Smooth muscle cell of the brain vasculature (primary cell): ENCODE results near the gene POP4.
A peak's percentile ranks its signal among the peaks of the same experiment; 100 is the strongest.
"Not testable (repeated sequence)": the region's sequence is repeated elsewhere in the genome, so short reads cannot be mapped to it uniquely, and the experiment has no call there.

ENCODE experiments used
- DNase-seq: peaks from one replicate; pipeline ENCODE4 v3.0.0-alpha.2; 2012; ENCODE audit warnings: low read depth, low spot score

Gene POP4

DNA sequence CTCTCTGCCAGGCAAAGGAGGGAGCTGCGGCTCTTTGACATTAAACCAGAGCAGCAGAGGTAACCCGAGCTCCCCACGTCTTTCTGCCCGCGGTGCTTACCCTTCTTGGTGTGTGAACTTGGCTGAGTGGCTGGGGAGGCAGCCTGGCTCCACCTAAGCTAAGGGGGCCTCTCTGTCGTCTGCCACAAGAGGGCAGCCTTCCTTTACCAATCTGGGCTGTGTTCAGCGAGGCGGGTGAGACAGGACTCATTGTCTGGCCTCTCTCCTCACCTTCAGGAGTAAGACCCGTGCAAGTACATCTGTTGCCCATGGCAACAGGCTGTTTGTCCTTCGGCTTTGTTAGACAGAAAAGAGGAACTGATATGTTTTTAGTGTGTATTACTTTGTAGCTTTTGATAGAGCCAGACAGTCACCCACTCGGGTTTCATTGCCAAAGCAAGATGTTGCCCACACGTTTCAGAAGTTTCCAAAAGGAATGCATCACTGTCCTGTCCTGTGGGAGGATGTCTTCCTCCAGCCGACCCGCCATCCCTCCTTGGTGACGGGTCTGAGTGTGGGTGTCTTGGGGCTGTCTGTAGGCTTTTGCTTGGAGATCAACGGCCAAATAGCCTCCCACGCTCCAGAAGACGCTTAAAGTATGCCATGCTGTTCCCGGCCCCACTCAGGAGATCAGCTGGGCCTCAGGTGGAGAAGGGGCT lies 4.6 kb downstream of the POP4 start:
- DNase-seq: peak; percentile 56

DNA sequence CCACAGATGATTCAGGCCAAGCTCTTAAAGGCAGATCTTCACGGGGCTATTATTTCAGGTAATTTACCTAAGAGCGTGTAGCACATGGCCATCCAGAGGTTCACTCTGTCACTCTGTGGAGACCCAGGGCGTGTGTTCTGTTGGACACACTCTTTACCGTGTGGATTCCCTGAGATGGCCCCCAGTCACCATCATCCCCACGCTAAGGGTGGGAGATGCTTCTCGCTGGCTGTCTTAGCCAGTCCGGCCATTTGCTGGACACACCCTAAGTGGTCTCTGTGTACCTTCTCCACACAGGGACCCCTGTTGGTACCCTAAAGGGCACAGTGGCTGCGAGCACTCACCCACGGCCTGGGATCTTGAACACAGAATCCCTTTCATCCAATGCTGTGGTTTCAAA lies 6.0 kb downstream of the POP4 start:
- no peak for DNase-seq

DNA sequence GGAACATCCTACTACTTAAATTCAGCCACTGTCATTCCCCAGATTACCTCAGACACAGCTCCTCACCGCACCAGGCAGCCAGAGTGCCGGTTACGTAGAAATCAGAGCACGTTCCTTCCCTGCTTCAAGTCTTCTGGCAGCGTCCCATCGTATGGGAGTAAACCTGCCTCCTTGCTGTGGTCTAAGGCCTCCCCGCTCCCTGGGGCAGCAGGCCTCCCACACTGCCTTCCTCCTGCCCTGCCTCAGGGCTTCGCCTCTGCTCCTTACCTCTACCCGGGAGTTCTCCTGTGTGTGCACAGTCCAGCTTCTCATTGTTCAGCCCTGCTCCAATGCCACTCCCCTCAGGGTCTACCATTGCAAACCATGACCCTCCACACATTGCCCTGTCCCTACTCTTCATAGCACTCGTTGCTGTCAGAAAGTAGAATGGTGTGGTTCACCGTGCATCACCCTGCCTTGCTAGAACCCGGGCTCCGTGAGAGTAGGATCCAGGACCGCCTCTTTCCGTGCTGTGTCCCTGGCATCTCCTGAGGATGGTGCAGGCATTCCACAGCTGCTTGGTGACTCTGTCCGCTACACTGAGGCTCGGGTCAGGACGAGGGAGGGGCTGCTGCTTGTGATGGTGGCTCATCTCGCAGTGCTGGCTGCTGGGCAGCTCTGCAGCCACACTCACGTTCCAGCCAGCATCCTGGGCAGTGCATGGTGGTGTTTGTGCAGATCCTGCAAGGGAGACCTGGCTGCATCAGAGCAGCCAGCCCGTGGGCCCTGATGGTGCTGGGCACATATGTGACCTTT lies 6.9 kb downstream of the POP4 start:
- no peak for DNase-seq

DNA sequence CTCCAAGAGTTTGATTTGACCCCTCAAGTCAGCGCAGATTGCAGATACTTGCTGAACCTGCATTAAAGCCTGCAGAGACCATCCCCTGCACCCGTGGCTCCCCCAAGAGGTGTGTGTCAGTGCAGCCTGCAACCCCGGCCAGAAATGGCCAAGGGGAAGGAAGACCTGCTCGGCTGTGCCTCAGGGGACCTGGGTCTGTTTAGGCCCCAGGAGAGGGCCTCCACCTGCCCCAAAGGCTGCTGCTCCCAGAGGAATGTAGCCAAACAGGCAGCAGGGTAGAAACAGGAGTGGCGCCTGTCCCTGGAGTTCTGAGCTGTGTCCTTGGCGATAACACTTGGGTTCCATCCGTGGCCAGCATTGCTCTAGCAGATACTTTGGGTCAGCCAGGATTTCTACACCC lies 8.0 kb downstream of the POP4 start:
- DNase-seq: no peak

DNA sequence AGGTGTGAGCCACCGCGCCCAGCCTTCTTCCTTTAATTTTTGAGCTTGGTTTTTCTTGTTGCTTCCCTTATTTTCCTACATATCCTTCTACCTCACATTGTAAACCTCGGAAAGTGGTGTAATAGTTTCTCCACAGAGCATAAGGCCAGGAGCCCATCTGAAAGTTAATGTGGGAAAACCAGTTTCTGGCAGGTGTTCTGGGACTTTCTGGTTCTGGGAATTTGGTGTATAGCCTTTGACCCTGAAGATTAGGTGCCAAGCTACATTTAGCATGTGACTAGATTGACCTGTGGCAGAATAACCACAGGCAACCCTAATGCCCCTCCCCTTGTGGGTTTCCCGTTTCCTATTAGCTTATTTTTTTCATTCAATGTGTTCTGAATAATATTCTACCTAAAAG lies 8.7 kb downstream of the POP4 start:
- DNase-seq: no peak

DNA sequence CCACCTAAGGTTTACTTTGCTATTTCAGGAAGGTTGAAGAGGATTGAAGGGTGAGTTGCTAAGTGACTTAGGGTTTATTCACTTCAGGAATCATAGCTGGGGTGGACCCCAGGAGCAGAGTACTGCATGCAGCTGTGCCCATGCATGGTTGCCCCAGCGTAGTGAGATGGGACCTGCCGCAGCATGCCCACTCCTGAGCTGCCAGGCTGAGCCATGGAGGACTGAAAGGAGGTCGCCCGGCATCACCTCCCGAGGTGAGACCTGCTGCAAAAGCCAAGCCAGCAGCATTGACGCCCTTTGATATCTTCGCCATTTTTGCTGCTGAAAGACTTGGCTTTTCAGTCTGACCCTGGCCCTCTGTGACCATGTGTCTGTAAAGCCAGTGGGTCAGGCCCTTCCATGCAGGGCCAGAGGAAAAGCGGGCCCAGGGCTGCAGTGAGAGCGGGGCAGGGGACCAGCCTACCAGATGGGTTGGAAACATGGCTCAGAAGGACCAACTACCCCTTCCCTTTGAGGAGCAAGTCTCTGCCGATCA lies 9.9 kb downstream of the POP4 start:
- no peak for DNase-seq

DNA sequence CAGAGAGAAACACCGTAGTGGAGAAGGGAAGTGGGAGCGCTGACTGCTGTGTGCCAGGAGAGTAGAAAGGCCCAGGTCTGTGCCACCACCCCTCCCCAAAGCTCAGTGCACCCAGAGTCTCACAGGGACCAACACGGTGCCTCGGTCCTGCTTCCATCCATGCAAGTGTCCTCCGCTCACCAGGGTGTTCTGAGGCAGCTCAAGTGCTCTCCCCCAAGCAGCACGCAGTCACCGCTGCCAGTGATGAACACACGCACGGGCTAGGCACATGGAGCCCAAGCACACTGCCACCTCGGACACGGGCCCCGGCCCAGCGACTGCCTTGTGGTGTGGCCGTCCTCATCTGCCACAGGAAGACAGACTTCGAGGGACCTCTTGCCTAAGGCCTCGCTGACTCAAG lies 10.5 kb downstream of the POP4 start:
- no peak for DNase-seq

DNA sequence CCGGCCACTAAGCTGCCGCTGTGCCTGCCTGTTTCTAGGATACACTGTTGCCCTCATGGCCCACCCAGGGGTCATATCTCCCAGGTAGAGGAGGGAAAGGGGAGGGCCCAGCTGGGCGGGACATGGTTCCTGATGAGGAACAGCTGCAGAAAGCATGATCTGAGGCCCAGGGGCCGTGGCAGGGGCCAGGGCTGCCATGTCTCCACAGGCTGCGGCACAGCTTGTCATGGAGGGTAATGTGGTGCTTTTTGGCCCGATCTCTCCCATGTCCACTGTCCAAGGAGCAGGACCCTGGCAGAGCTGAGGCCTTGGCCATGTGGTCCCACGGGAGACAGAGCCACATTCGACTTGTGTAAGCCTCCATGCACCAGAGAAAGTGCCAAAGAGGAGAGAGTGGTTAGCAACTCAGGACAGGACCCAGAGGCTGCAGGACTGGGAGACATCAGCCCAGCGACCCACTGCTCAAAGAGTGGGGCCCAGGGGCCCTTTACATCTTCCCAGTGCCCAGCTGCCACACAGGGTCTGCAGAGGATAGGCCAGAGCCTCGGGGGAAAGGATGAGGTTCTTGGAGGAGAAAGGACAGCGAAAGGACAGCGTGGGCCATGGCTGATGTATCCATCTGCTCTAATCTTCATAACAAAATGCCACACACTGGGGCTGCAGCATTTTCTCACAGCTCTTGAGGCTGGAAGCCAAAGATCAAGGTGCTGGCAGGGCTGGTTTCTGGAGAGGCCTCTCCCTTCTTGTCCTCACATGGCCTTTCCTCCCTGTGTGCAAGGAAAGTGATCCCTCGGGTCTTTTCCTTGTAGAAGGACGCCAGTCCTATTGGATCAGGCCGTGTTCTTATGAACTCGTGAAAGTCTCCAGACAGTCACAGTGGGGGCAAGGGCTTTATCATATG lies 11.5 kb downstream of the POP4 start:
- no peak for DNase-seq

DNA sequence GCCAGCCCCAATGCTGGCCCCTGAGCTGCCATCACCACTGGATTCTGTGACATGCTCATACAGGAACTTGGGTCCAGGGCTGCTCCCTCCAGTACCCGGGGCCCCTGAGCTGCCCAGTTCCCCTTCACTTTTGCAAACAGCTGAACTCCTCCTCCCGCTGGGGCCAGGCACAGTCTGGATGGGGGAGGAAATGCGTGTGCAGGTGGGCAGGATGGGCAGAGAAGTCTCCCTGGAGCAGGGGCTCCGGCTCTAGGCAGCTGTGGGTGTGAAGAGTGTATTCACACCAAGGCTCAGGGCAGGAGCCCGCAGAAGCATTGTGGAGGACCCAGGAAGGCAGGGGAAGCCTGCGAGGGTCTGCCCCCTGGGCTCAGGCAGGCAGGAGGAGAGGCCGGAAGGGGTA lies 12.4 kb downstream of the POP4 start:
- no peak for DNase-seq

DNA sequence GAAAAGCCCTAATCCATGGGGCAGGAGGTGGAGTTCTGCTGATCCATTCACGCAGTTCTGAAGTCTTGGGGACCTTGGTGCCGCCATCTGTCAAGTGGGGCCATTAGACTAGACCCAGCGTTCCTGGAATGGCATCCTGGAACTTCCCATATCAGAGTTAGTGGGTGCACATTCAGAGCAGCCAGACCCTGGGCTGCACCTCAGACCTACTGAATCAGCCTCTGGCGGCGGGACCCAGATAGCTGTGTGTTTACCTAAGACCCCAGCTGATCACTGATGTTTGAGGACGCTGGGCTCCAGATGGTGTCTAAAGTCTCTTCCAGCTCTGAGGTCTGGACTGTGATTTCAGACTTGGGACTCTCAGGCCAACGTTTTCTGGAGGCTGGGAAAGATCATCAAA lies 12.8 kb downstream of the POP4 start:
- DNase-seq: no peak

DNA sequence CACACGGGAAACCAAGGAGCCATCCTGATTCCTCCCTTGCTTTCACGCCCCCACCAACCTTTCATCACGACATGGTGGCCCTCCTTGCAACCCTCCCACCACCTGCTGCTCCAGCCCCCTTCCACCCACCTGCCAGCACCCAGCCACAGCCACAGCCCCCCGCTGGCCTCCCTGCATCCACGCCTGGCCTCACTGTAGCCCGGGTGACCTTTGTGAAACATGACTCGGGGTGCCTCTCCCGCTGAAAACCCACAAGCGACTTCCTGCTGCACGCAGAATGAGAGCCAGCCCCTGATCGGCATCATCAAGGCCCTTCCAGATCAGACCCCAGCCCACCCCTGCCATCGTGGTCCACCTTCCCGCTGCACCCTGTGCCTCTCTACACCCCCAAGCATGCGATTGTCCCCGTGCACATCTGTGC lies 14.9 kb downstream of the POP4 start:
- no peak for DNase-seq

DNA sequence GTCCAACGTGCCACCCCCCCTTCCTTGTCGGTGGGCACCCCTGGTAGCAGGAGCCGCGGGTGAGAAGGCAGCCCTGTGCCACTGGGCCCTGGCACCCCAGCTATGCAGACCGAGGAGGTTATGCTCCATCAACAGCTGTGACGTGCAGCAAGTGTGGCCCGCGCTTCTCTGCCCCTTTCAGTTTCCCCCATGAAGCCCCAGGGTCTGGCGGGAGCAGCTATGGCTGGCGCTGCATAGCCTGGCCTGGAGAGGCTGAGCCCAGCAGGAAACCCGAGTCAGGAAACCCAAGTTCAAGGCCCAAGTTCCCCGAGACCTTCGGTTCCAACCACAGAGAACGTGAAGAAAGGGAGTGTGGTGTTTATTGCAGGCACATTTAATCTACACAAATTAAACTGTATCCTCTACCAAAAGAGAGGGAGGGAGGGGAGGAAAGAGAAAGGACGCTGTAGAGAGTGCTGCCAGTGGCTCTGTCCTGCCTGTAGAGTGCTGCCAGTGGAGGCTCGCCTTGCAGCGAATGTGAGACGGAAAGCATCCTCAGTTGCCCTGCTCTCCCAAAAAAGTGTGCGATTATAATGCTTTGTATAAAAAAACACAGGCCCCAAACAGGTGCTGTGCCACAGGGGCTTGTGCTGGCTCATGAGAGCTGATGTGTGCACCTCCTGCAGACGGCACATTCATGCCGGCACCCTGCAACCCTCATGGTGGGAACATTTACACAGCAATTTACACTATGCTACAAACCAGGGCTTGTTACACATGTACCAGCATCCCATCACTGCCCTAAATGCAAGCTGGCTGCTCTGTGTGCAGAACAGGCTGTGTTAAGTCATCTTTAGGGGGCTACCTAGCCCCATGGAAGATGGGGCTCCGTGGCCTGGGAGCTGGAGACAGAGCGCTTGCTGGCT lies 16.3 kb downstream of the POP4 start:
- no peak for DNase-seq

DNA sequence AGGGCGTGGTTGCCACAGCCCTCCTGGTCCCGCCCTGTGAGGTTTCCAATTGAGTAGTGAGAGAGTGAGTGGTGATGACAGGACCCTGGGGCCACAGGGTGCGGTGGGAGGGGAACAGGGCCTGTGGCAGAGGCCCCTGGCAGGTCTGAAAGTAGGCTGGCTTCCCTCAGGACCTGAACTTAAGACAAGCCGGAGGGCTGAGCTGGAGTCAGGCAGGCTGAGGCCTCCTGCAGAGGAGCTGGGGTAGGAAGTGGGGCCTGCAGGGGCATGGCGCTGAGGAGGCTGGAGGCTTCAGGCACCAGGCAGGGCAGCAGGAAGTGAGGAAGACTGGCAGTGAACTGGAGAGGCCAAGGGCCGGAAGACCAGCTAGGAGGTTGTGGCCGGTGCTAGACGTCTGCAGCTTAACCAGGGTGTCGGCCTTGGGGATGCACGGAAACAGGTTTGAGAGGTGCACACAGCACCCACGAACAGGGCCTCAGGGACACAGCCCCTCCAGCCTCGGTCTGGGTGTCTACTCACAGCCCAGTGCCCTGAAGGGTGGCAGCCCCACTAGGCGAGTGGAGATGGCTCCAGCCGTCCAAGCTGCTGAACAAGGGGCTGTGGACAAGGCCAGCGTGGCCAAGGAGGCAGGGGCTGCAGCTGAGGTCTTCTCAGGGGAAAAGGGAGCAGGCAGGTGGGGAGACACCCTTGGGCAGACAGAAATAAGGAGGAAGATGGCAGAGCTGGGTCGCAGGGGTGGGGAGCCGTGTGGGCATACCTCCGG lies 17.8 kb downstream of the POP4 start:
- no peak for DNase-seq

DNA sequence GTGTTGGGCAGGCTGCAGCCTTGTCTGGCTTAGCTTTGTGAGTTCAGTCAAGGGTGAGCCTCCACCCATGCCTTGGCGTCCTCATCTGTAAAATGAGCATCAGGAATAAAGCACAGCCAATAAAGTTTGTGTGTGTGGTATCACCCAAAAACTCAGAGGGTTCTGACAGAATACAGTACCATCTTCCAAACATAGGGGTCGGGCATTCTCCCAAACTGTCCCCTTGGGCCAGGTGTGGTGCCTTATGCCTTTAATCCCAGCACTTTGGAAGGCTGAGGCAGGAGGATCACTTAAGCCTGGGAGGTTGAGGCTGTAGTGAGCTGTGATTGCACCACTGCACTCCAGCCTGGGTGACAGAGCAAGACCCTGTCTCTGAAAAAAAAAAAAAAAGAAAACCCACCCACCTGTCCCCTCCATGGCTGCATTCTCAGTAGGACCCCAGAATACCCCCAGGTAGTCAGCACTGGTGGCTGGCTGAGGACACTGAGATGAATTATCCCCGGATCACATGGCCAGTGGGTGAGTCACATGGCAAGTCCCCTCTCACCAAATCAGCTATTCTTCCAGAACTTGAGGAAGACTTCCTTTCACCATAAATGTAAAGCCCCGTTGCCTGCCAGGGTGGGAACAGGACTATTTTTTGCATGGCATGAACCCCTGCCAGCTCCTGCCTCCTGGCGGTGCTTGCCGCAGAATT lies 18.6 kb downstream of the POP4 start:
- DNase-seq: no peak

DNA sequence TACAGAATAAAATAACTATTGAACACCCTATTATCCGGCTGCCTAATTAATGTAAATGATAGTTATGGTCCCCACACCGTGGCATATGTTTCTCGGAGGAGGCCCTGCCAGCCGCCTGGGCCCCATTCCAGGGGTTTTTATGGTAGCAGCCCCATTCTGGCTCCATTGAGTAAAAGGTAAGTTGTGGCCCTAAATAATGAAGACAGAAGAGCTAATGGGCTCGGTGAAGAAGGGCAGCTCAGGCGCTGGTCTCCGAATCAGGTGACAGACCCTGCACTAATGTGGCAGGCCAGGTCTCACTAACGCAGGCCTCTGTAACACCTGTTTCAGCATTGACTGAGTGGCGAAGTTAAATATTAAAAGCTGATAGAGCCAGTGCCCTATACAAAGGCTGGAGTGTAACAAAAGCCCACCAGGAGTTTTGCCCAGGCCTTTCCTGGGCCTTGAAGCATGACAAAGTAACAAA lies 19.1 kb downstream of the POP4 start:
- DNase-seq: no peak

DNA sequence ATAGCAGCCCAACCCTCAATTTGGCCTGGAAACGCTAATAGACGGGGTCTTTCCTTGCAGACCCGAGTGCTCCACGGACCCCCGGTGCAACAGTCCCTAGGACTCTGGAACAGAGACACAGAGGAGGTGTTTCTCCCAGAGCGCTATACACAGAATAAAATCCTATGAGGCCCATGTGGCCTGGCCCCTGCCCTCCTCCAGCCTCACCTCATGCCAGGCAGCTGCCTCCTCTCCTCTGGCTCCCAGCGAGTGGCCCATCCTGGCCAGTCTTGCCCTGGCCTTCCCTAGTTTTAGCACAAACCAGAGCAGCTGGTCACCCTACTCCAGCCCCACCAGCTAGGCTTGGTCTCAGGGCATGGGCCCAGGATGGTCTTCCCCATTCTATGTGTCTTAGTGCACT lies 20.3 kb downstream of the POP4 start:
- DNase-seq: no peak

DNA sequence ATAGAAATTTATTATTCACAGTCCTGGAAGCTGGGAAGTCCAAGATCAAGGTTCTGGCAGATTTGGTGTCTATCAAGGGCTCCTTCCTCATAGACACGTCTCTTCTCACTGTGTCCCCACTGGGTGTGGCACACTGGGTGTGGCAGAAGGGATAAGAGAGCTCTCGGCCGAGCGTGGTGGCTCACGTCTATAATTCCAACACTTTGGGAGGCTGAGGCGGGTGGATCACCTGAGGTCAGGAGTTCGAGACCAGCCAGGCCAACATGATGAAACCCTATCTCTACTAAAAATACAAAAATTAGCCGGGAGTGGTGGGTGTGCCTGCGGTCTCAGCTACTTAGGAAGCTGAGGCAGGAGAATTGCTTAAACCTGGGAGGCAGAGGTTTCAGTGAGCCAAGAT lies 20.7 kb downstream of the POP4 start:
- DNase-seq: not testable (repeated sequence)

DNA sequence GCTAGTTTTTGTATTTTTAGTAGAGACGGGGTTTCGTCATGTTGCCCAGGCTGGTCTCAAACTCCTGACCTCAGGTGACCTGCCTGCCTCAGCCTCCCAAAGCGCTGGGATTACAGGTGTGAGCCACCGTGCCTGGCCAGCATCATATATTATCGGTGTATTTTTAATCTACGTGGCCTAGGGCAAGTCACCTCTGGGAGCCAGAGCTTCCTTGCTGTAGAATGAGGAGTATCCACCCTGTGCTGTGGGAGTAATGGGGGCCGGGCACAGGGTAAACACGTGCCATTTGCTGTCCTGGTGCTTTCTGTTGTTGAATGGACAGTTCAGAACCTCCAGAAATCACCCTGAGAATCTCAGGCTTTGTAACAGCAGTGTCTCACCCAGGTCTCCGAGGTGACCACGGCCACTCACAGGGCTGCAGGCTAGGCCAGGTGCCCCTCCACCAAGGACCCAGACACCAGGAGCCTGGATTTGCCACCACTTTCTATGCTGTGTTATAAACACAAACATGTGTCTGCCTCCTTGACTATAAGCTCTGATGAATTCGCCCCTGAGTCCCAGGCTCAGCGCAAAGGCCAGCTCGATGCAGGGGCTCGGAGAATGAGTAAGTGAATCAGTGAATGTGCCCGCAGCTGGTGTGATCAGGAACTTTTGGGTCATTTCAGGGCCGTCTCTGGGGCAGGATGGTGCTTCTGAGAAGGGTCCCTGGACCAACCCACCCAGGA lies 22.7 kb downstream of the POP4 start:
- DNase-seq: no peak
